DOHH2 (cell line): ENCODE data around the gene CRTC3.

Experiments used
- EZH2phosphoT487 ChIP-seq: fragments of 200-600 bp; sonication (generic); IDR thresholded peaks from 2 replicates; pipeline ENCODE4 v1.6.1; 2017; ENCODE audit warnings: borderline replicate concordance, mild to moderate bottlenecking, antibody characterized with exemption, low read length, moderate library complexity, mixed read lengths
- TF ChIP-seq, protein P1 (sequence below): fragments of 200-600 bp; sonication (generic); IDR thresholded peaks from one replicate; pipeline ENCODE4 v1.5.1; 2014; ENCODE audit warnings: antibody characterized with exemption, mild to moderate bottlenecking, low read depth, low read length; ENCODE audit not compliant: poor library complexity, severe bottlenecking

DNA sequence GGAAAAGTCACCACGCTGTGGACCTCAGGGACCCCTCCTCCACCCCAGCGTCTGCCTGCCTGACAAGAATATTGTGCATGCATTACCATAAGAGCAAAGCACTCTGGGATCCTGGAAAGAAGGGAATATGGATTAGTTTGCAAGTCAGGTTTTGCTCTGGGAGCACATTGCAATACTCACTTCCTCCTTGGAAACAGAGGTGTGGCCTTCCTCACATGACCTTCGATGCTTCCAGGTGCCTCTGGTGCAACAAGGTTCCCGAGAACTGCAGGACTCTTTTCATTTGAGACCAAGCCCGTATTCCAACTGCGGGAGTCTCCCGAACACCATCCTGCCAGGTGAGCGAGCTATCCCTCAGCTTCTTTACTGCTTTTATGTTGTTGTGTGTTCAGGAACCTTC, 111.1 kb downstream of the CRTC3 start:
- TF ChIP-seq, protein P1, sequence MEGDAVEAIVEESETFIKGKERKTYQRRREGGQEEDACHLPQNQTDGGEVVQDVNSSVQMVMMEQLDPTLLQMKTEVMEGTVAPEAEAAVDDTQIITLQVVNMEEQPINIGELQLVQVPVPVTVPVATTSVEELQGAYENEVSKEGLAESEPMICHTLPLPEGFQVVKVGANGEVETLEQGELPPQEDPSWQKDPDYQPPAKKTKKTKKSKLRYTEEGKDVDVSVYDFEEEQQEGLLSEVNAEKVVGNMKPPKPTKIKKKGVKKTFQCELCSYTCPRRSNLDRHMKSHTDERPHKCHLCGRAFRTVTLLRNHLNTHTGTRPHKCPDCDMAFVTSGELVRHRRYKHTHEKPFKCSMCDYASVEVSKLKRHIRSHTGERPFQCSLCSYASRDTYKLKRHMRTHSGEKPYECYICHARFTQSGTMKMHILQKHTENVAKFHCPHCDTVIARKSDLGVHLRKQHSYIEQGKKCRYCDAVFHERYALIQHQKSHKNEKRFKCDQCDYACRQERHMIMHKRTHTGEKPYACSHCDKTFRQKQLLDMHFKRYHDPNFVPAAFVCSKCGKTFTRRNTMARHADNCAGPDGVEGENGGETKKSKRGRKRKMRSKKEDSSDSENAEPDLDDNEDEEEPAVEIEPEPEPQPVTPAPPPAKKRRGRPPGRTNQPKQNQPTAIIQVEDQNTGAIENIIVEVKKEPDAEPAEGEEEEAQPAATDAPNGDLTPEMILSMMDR, result no peak
- TF ChIP-seq EZH2phosphoT487, result no peak
